Astrocyte of the spinal cord (primary cell): ENCODE measurements around the gene PRIM2.
"Not testable (repeated sequence)": the region's sequence is repeated elsewhere in the genome, so short reads cannot be mapped to it uniquely, and the experiment has no call there.

Experiments
- DNase-seq: peaks from one replicate; pipeline ENCODE4 v3.0.0; 2011; ENCODE audit warnings: low read depth, low spot score
- H3K4me3 ChIP-seq: 2 replicates; pipeline ENCODE4 v1.5.1; 2011; ENCODE audit warnings: low read depth, mild to moderate bottlenecking, low read length, moderate library complexity
- CTCF ChIP-seq: IDR thresholded peaks from 2 replicates; pipeline ENCODE4 v1.5.1; 2012; ENCODE audit warnings: low read depth, mild to moderate bottlenecking, low read length, inconsistent platforms
- in situ Hi-C: cut with HindIII; loops from 2 replicates; pipeline ENCODE4 v1.10.0; 2017; ENCODE audit warnings: low sequenced_read_pairs

The PRIM2 gene

GRCh38 chr6:57469072-57469471 lies 151.6 kb downstream of the PRIM2 start:
- peak; percentile 34 for DNase-seq
- no peak for TF ChIP-seq CTCF
- in situ Hi-C loops: no loop called here
- H3K4me3 ChIP-seq: no peak overlapping the region

DNA sequence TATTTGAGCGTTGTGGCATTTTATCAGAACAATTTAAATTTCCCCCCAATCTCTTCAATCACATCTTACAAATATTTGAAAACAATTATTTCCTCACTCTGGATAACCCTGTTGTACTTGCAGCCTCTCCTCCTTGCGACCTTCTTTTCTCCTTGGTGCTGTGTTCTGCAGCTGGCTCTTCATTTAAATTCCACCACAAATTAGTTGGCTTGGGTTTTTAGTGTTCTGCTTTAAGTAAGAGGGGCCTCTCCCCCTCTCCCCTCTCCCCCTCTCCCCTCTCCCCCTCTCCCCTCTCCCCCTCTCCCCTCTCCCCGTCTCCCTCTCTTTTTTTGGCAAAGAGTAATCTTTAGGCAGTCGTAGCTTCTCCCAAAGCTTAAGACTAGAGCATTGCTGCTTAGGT lies 152.7 kb downstream of the PRIM2 start:
- H3K4me3 ChIP-seq, DNase-seq, in situ Hi-C loops: not testable (repeated sequence)

DNA sequence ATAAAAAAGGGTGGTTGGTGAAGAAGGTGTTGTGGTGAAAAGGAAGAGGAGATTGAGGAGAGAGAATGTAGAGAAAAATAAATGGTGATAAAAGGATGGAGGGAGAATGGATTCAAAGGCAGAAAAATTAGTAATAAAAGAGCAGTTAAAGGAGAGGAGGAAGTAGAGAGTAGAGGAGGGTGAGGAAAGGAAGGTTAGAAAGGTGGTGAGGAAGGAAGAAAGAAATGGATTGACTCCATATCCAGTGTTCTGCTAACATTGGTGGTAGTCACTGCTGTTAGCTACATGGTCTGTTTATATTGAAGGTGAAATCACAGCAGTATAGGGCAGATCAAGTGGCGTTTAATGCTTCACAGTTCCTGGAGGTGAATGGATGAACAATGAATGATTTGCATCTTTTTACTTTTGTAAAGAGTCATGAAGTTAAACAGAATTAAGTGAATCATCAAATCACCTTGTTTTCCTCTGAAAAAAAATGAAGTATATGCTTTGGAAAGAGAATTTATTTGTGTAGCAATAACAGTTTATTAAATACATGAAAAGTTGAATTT lies 154.0 kb downstream of the PRIM2 start:
- DNase-seq, H3K4me3 ChIP-seq, in situ Hi-C loops: not testable (repeated sequence)

GRCh38 chr6:57472861-57473362 lies 155.5 kb downstream of the PRIM2 start:
- H3K4me3 ChIP-seq, in situ Hi-C loops: not testable (repeated sequence)
- DNase-seq: peak; percentile 78

DNA sequence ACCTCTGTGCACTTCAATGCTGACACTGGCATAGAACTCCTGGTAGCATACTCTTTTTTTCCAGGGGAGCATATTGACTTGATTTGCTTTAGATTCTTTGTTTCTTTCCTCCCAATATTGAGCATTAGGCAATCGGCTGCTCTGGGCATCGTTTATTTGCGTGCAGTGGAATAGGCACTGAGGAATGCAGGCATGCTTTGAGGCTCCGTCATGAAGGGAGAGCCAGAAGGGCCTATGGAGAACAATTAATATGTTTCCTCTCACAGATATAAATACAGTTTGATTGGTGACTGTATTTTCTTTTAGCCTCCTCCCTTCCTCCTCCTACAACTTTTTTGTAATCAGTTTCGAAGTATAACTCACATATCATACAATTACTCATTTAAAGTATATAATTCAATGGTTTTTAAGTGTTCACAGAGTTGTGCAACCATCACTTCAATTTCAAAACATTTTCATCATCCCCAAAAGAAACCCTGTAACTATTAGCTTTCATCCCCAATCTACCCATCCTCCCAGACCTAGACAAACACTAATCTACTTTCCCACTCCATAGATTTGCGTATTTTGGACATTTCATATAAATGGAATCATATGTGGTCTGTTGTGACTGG lies 157.5 kb downstream of the PRIM2 start:
- H3K4me3 ChIP-seq, in situ Hi-C loops: not testable (repeated sequence)
- DNase-seq: peak; percentile 18

DNA sequence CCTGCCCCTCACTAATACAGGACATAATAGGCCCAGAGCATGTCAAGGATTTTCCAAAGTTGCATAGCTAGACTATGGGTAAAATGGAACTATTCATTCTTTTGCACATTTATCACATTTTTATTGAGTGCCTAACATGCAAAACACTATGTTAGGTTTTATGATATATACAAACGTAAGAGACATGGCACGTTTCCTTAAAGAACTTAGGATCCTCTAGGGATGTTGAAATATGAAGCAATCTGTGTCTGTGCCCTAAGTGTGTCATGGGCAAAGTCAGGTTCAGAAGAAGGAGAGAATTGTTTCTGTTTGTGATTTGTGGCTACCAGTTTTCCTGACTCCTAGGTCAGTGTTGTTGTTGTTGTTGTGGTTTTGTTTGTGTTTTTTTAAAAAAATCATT lies 158.2 kb downstream of the PRIM2 start:
- H3K4me3 ChIP-seq, in situ Hi-C loops, DNase-seq: not testable (repeated sequence)

GRCh38 chr6:57480194-57480593 lies 162.8 kb downstream of the PRIM2 start:
- in situ Hi-C loops, H3K4me3 ChIP-seq, DNase-seq: not testable (repeated sequence)

- H3K4me3 ChIP-seq, in situ Hi-C loops, DNase-seq: not testable (repeated sequence)
Observed at GRCh38 chr6:57481121-57481520, 163.7 kb downstream of the PRIM2 start.

GRCh38 chr6:57482471-57482870 lies 165.0 kb downstream of the PRIM2 start:
- DNase-seq, H3K4me3 ChIP-seq, in situ Hi-C loops: not testable (repeated sequence)

DNA sequence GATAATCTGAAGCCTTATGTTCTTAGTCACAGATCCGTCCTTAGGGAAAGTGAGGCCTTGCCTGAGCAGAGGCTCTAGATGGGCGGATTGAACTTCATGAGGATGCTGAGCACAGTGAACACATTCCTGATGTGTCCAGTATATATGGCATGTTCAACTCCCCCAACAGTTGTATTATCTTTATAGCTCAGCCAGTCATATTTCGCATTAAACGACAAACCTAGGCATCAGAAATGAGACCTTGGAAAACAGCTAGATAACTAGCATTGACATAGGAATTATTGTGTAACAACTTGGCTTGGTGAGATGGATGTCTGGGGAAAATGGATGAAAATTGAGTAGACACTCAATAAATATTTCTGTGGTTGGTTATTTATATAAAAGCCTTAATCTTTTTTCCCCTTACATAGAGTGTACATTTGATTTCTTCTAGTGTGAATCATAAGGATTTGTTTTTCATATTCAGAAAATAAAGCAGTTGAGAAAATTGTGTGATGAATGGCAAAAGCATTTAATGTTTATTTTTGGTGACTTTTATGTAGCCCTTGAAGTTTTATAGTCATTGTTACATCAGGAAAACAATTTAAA lies 169.2 kb downstream of the PRIM2 start:
- H3K4me3 ChIP-seq, in situ Hi-C loops, DNase-seq: not testable (repeated sequence)

DNA sequence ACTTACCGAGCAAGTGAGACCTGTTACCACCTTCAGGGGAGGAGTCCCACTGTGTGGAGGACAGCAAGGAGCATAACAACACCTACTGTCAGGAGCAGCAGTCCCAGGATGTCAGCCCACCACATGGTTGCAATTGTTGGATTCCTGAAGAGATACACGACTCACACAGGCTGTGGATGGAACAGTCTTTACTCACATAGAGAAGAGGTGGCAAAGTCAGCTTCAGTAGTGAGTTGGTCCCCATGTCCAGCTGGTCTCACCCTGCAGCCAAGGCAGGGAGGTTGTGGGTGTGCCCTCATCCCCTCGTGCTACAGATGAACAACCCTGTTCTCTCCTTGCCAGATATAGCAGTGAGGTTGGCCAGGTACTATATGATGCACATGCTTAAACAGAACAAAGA lies 171.1 kb downstream of the PRIM2 start:
- DNase-seq, in situ Hi-C loops, H3K4me3 ChIP-seq: not testable (repeated sequence)

DNA sequence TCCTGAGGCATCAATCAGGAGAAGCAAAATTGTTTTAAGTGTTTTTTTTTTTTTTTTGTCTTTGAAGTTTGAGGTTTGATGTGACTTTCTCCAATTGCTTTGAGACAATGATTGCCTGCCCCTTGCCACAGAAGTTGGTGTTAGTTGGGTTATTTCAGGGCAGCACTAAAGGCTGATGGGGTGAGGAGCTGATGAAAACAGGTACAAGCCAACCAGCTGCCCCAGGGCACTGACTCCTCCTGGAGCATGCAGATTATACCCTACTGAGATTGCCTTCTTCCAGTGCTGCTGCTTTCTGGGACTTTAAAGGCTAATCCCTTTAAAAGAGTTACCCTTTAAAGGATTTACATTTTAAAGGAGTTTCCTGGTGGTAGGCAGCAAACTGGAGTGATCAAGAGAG lies 172.5 kb downstream of the PRIM2 start:
- DNase-seq, in situ Hi-C loops, H3K4me3 ChIP-seq: not testable (repeated sequence)

DNA sequence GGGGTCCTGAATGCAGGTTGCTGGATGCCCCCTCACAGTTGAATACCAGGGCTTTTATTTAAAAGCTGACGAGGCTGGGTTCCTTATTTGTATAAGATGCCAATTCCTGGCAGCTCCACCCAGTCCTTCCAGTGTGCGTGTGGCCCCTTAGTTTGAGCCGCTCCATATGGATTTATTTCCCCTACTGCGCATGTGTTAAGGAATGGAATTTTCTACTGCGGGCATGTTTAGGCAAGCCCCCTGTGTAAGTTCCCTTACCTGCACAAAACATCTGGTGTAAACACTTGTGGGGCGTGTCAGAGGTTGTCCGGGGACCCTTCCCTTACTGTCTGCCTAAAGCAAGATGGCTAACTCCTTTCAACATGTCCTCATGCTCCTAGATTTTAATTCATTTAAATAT lies 174.4 kb downstream of the PRIM2 start:
- DNase-seq, in situ Hi-C loops, H3K4me3 ChIP-seq: not testable (repeated sequence)

GRCh38 chr6:57496251-57496650 lies 178.8 kb downstream of the PRIM2 start:
- H3K4me3 ChIP-seq, in situ Hi-C loops, DNase-seq: not testable (repeated sequence)

DNA sequence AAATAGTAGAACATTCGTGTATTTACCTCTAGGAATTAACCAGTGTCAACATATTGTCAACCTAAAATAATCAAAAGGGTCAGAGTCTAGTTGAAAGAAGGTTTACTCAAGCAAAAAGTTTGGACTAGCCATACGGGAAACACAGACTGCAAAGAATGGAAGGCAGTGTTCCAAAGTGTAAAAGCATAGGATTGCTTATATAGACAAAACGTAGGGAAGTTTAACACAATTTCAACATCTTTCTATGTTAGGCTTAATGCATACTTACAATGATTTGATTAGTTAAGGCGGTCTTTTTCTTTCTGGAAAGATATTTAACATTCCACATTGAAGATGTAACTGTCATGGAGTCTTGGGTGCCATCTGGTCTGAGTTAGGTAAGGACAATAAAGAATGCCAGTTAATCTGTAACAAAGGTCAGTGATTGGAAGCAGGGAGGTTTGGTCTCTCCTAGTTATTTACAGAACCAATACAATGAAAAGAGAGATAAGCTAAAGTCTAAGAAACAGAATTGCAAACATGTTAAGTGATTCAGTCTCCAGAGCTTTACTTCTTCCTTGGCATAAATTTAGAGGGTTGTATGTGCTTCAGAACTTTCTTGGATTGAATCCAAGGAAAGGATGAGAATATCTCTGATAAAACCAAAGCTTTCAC lies 183.1 kb downstream of the PRIM2 start:
- in situ Hi-C loops, H3K4me3 ChIP-seq: not testable (repeated sequence)
- peak; percentile 17 for DNase-seq

GRCh38 chr6:57502387-57502786 lies 185.0 kb downstream of the PRIM2 start:
- in situ Hi-C loops, H3K4me3 ChIP-seq, DNase-seq: not testable (repeated sequence)
